ENCODE results near the gene CDH3. TPM values are rescaled to one million over a fixed set of nuclear protein-coding genes. Genes with fewer than 3 reads are reported as not detected.

Gene CDH3
- total RNA-seq, 1 experiment from 2014 or later = 109 TPM

DNA sequence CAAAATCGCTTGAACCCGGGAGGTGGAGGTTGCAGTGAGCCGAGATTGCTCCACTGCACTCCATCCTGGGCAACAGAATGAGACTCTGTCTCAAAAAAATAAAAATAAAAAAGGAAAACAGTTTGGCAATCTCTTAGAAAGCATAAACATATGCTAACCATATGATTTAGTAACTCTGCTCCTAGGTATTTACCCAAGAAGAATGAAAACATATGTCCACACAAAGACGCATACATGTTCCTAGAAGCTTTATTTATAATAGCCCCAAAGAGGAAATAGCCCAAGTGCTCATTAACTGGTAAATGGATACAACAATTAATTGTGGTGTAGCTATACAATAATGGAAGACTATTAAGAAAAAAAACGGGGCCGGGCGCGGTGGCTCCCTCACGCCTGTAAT, 73.5 kb downstream of the CDH3 start:
- Histone ChIP-seq H3K9me3 (ENCODE audit: low read length) (no peaks in the 10 kb centered on the region), H3K4me2 (ENCODE audit: low read length) (no peak overlapping the region), H3K4me1 (ENCODE audit: insufficient read depth, low read length) (no peaks in the 10 kb centered on the region), H4K20me1 (ENCODE audit: low read length) (no peaks in the 10 kb centered on the region), H3K9me2 (replicated peaks; ENCODE audit: low read length) (no peaks in the 10 kb centered on the region), H3K4me3 (ENCODE audit: low read length) (no peak overlapping the region), H3K27ac (ENCODE audit: low read length) (no peak overlapping the region), H3K27me3 (ENCODE audit: low read length) (no peaks in the 10 kb centered on the region), H3F3A (ENCODE audit: low read length, unreplicated experiment) (no peaks in the 10 kb centered on the region), H3K36me3 (ENCODE audit: low read depth, low read length) (no peaks in the 10 kb centered on the region), H3K9ac (ENCODE audit: low read length) (no peak overlapping the region), H3K79me2 (ENCODE audit: low read length) (no peaks in the 10 kb centered on the region), H2AFZ (ENCODE audit: low read length) (no peak overlapping the region)
- BruUV-seq (replicated peaks) = no TSS peak
- ATAC-seq (no peak), DNase-seq (no peak)
- POLR2A ChIA-PET (ENCODE audit: unreplicated experiment) = no interaction called here
- intact Hi-C loops (cut with micrococcal nuclease) = no loop called here
- CTCF ChIA-PET = no interaction called here
- no peak for TF ChIP-seq EZH2phosphoT487 (IDR thresholded peaks at IDR 0.05; ENCODE audit: borderline replicate concordance, low read length)
- no peak for TF ChIP-seq EZH2 (IDR thresholded peaks at IDR 0.05; ENCODE audit: low read length, unreplicated experiment)
- TF ChIP-seq, protein P1, sequence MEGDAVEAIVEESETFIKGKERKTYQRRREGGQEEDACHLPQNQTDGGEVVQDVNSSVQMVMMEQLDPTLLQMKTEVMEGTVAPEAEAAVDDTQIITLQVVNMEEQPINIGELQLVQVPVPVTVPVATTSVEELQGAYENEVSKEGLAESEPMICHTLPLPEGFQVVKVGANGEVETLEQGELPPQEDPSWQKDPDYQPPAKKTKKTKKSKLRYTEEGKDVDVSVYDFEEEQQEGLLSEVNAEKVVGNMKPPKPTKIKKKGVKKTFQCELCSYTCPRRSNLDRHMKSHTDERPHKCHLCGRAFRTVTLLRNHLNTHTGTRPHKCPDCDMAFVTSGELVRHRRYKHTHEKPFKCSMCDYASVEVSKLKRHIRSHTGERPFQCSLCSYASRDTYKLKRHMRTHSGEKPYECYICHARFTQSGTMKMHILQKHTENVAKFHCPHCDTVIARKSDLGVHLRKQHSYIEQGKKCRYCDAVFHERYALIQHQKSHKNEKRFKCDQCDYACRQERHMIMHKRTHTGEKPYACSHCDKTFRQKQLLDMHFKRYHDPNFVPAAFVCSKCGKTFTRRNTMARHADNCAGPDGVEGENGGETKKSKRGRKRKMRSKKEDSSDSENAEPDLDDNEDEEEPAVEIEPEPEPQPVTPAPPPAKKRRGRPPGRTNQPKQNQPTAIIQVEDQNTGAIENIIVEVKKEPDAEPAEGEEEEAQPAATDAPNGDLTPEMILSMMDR (conservative IDR thresholded peaks at IDR 0.05; ENCODE audit: low read depth, low read length) = no peak

DNA sequence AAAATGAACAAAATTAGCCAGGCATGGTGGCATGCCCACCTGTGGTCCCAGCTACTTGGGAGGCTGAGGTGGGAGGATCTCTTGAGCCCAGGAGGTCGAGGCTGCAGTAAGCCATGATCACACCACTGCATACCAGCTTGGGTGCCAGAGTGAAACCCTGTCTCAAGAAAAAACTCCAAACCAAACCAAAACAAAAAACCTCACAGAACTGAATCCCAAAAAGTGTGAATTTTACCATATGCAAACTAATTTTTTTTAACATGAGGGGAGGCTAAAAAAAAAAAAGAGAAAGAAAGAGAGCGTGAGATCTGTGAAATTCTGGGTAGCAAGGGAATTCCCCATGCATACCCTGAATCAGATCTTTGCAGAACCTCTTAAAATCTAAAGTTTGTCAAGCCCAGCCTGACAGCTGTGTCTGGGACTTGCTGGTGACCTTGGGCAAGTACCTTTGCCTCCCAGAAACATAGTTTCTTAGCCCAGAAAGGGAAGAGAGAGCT, 74.9 kb downstream of the CDH3 start:
- H3K27me3 ChIP-seq (ENCODE audit: low read length) = no peaks in the 10 kb centered on the region
- no peaks in the 10 kb centered on the region for H3K9me2 ChIP-seq (replicated peaks; ENCODE audit: low read length)
- no TSS peak for BruUV-seq (replicated peaks)
- no peak overlapping the region for H3K27ac ChIP-seq (ENCODE audit: low read length)
- H3K4me3 ChIP-seq (ENCODE audit: low read length) = no peak overlapping the region
- no peak overlapping the region for H3K4me2 ChIP-seq (ENCODE audit: low read length)
- POLR2A ChIA-PET (ENCODE audit: unreplicated experiment) = no interaction called here
- no peaks in the 10 kb centered on the region for H3K4me1 ChIP-seq (ENCODE audit: insufficient read depth, low read length)
- H3K36me3 ChIP-seq (ENCODE audit: low read depth, low read length) = no peaks in the 10 kb centered on the region
- H3K9me3 ChIP-seq (ENCODE audit: low read length) = no peaks in the 10 kb centered on the region
- no peaks in the 10 kb centered on the region for H3K79me2 ChIP-seq (ENCODE audit: low read length)
- intact Hi-C loops (cut with micrococcal nuclease) = no loop called here
- DNase-seq = no peak
- TF ChIP-seq, protein P1 (conservative IDR thresholded peaks at IDR 0.05; ENCODE audit: low read depth, low read length) = no peak
- ATAC-seq = no peak
- H2AFZ ChIP-seq (ENCODE audit: low read length) = no peak overlapping the region
- H3F3A ChIP-seq (ENCODE audit: low read length, unreplicated experiment) = no peaks in the 10 kb centered on the region
- CTCF ChIA-PET = no interaction called here
- no peak overlapping the region for H3K9ac ChIP-seq (ENCODE audit: low read length)
- H4K20me1 ChIP-seq (ENCODE audit: low read length) = no peaks in the 10 kb centered on the region

DNA sequence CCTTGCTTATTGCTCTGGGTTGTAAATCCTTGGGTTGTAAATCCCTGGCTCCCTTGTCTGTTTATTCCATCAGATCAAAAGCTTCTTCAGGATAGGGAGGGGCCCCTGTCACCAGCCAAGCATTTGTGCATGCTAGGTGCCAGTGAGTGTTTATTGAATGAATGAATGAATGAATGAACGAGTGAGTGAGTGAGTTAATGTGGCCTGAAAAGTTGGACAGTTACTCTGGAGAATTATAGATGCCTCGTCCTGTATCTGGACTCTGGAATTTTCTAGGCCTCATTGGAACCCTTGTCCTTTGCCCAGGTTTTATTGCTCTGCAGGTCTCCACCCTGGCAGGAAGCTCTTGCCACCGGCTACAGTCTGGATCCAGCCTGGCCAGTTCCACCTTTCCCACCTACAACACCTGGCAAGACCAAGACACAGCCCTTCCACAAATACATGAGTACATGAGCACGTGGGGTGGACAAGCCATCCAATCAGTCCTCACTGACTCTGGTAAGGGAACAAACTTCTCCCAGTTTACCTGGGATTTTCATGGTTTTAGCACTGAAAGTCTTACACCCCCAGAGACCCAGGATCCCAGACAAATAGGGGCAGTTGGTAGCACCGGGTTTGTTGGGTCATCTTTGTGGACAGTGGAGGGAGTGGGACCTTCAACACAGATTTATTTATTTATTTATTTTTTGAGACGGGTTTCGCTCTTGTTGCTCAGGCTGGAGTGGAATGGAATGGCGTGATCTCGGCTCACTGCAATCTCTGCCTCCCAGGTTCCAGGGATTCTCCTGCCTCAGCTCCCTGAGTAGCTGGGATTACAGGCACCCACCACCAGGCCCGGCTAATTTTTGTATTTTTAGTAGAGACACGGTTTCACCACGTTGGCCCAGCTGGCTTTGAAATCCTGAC, 77.3 kb downstream of the CDH3 start:
- Histone ChIP-seq H3K9me2 (replicated peaks; ENCODE audit: low read length) (no peaks in the 10 kb centered on the region), H3K79me2 (ENCODE audit: low read length) (no peaks in the 10 kb centered on the region), H3K9ac (ENCODE audit: low read length) (no peak overlapping the region), H4K20me1 (ENCODE audit: low read length) (no peaks in the 10 kb centered on the region), H3K36me3 (ENCODE audit: low read depth, low read length) (no peaks in the 10 kb centered on the region), H3K4me2 (ENCODE audit: low read length) (no peak overlapping the region), H3K27ac (ENCODE audit: low read length) (no peak overlapping the region), H3K9me3 (ENCODE audit: low read length) (no peaks in the 10 kb centered on the region), H3K4me1 (ENCODE audit: insufficient read depth, low read length) (no peaks in the 10 kb centered on the region), H2AFZ (ENCODE audit: low read length) (no peak overlapping the region), H3K27me3 (ENCODE audit: low read length) (no peaks in the 10 kb centered on the region), H3K4me3 (ENCODE audit: low read length) (no peak overlapping the region), H3F3A (ENCODE audit: low read length, unreplicated experiment) (no peaks in the 10 kb centered on the region)
- no peak for ATAC-seq
- TF ChIP-seq EZH2 (IDR thresholded peaks at IDR 0.05; ENCODE audit: low read length, unreplicated experiment) = no peak
- TF ChIP-seq, protein P1 (conservative IDR thresholded peaks at IDR 0.05; ENCODE audit: low read depth, low read length) = no peak
- TF ChIP-seq EZH2phosphoT487 (IDR thresholded peaks at IDR 0.05; ENCODE audit: borderline replicate concordance, low read length) = no peak
- ChIA-PET CTCF (no interaction called here), POLR2A (ENCODE audit: unreplicated experiment) (no interaction called here)
- DNase-seq = no peak
- intact Hi-C loops (cut with micrococcal nuclease) = no loop called here
- no TSS peak for BruUV-seq (replicated peaks)

All from PC-3 (cell line).